HG02943 (cell line): Measurements from ENCODE around the gene EED.

Source experiments
- ATAC-seq: cut with Tn5 transposase; IDR thresholded peaks from one replicate; pipeline ENCODE4 v1.9.1; 2021; ENCODE audit warnings: mild to moderate bottlenecking, low read depth, moderate library complexity; ENCODE audit not compliant: unreplicated experiment

The EED gene, protein sequence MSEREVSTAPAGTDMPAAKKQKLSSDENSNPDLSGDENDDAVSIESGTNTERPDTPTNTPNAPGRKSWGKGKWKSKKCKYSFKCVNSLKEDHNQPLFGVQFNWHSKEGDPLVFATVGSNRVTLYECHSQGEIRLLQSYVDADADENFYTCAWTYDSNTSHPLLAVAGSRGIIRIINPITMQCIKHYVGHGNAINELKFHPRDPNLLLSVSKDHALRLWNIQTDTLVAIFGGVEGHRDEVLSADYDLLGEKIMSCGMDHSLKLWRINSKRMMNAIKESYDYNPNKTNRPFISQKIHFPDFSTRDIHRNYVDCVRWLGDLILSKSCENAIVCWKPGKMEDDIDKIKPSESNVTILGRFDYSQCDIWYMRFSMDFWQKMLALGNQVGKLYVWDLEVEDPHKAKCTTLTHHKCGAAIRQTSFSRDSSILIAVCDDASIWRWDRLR

GRCh38 chr11:86244522-86245368, at the start of gene EED:
TSS of gene EED (plus strand) at chr11:86244753. CDS start at chr11:86245230, 477 bp downstream.
- peak; percentile 61 for ATAC-seq

GRCh38 chr11:86194998-86195397, 49.6 kb upstream of the EED start:
- ATAC-seq, result no peak

GRCh38 chr11:86196085-86196696, 48.4 kb upstream of the EED start:
- ATAC-seq, result no peak

GRCh38 chr11:86196913-86197312, 47.6 kb upstream of the EED start:
- no peak for ATAC-seq

- no peak for ATAC-seq
Observed at GRCh38 chr11:86197448-86197847, 47.1 kb upstream of the EED start.

- no peak for ATAC-seq
Observed at GRCh38 chr11:86198139-86198538, 46.4 kb upstream of the EED start.

DNA sequence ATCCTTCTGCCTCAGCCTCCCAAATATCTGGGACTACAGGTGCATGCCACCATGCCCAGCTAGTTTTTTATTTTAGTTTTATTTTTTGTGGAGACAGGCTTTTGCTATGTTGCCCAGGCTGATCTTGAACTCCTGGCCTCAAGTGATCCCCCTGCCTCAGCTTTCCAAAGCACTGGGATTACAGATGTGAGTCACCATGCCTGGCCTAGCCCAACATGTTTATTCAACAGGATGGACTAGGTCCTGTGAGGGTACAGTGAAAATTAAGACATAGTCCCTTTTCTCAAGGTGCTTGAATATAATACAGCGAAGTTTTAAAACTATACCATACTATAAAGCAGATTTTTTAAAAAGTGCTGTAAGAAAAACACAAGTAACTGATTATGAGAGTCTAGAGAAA, 45.2 kb upstream of the EED start:
- ATAC-seq, result no peak

DNA sequence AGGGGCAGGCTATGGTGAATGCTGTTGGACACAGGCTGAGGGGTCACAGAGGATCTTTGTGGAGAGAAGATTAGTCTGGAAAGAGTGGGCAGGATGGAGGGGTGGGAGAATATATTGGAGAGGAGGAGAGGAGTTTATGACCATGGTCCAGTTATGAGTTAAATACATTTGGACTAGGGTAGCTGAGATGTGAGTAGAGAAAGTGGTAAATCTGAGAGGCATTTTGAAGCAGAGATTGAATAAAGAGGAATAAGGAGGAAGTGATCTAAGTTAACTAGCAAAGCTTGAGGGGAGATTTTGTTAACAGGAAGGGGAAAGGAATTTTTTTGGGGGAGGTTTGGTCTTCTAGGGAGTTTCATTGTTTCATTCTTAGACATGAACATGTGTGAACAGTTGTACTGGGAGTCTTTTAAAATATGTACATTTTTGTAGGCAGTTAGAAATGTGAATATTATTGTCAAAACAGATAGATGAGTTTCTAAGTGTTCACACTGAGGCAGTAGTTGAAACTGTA, 43.1 kb upstream of the EED start:
- ATAC-seq, result no peak

DNA sequence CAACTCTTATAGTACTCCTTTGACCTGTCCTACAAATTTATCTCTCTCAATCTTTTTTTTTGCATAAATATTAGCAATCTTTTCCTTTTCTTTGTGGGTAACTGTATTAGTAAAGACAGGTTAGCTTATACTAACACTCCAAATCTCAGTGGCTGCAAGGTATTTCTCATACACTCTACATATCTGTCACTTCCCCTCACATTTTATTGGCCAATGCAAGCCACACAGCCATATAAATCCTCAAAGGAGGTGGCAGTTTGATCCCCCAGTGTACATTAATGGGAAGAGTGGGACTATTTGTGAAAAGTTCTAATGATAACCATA, 42.6 kb upstream of the EED start:
- ATAC-seq, result peak; percentile 27

DNA sequence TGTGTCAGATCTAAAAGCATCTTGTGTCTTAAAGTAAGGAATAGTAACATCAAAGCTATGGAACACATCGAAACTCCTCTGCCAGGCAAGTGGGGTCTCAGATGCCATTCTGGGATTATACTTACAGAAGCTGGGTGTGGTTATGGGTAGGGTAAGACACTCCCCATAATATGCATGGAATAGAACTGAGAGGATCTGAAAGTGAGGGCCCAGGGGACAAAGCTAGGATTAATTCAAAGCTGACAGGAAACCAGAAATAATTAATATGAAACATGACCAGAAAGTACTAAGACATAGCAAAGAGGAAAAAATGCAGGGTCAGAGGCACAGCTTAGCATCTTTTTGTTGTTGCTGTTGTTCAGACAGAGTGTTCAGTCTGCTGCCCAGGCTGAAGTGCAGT, 40.2 kb upstream of the EED start:
- no peak for ATAC-seq

- no peak for ATAC-seq
Observed at GRCh38 chr11:86205421-86206336, 38.9 kb upstream of the EED start.

DNA sequence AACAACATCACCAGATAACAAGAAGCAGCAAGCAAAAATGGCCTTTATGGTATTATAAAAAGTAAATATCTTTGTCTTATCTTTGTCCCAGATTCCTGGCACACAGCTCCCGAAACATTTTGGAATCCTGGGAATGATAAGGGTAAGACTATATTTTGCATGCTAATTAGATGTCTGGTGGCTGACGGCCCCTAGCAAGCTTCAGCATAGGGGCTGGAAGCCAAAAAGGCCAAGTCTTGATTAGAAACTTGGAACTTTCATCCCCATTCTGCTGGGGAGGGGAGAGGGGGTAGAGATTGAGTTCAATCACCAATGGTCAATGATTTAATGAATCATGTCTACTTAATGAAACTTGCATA, 38.2 kb upstream of the EED start:
- no peak for ATAC-seq

DNA sequence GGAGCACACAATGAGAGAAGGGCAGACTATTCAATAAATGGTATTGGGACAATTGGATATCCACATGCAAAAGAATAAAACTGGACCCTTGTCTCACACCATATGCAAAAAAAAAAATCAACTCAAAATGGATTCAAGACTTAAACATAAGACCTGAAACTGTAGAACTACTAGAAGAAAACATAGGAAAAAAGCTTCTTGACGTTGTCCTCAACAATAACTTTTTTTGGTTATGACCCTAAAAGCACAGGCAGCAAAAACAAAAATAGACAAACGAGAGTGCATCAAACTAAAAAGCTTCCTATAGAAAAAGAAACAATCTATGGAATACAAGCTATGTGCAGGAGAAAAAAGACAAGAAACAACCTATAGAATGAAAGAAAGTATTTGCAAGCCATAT, 37.1 kb upstream of the EED start:
- no peak for ATAC-seq

DNA sequence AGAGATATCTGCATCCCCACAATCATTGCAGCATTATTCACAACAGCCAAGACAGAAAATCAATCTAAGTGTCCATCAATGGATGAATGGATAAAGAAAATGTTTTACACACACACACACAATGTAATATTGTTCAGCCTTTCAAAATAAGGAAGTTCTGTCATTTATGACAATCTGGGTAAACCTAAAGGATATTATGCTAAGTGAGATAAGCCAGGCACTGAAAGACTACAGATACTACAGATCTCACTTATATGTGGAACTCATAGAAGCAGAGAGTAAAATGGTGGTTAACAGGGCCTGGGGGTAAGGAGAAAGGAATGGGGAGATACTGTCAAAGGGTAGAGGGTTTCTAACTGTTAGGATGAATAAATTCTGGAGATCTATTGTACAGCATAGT, 36.0 kb upstream of the EED start:
- ATAC-seq, result no peak

- ATAC-seq, result no peak
Observed at GRCh38 chr11:86209806-86210657, 34.5 kb upstream of the EED start.

- ATAC-seq, result no peak
Observed at GRCh38 chr11:86210898-86211297, 33.7 kb upstream of the EED start.

- ATAC-seq, result no peak
Observed at GRCh38 chr11:86211619-86212018, 32.9 kb upstream of the EED start.

DNA sequence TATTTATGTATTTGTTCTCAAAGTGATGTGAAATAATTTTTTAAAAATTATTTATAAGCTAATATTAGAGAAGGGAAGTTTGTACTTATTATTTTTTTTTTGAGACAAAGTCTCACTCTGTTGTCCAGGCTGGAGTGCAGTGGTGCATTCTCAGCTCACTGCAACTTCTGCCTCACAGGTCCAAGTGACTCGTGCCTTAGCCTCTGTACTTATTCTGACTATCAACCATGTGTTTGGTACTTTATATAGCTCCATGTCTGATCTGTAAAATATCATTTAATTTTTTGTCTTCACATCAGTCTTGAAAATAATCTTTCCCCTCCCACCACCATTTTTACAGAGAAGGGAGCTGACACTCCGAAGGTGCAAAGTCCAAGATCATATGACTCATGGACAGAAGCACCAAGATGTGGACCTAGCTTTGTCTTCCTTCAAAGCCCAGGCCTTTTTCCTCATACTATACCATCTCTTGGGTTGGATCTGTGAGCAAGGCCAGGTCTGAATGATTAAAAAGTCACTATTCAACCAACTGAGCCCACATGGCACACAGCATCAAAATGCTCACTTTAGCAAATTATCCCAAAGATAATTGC, 32.4 kb upstream of the EED start:
- no peak for ATAC-seq

DNA sequence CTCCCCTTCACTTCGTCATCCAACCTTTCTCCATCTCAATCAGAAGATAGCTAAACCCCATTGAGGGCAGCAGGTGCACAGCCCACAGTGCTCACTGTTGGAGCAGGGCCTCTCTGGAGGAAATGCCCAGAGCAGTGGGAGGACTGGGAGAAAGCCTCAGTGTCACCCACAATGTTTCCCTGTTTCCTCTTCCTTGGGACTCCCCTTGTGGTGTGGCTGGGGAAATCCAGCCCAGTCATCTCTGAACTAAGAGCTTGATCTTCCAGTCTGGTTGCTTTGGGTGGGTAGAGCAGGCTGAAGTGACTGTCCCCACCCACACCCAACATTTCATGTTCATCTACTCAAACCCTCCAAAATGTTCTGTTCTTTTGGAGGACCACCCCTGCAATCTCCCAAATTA, 29.8 kb upstream of the EED start:
- peak; percentile 41 for ATAC-seq
